Stimulated activated CD4-positive, alpha-beta T cell treated with anti-CD3 and anti-CD28 coated beads, Interleukin-1b, Interleukin-23, amount 100 ng/mL, for 4 hours (primary cell): Measurements from ENCODE around the gene POLRMT.
"Not testable (repeated sequence)": the region's sequence is repeated elsewhere in the genome, so short reads cannot be mapped to it uniquely, and the experiment has no call there.

Source experiments
- DNase-seq, 2 donors: peaks; one replicate each; pipeline ENCODE4 v3.0.0-alpha.2; 2020; ENCODE audit warnings: low read depth in 2 of 2

Gene POLRMT

DNA sequence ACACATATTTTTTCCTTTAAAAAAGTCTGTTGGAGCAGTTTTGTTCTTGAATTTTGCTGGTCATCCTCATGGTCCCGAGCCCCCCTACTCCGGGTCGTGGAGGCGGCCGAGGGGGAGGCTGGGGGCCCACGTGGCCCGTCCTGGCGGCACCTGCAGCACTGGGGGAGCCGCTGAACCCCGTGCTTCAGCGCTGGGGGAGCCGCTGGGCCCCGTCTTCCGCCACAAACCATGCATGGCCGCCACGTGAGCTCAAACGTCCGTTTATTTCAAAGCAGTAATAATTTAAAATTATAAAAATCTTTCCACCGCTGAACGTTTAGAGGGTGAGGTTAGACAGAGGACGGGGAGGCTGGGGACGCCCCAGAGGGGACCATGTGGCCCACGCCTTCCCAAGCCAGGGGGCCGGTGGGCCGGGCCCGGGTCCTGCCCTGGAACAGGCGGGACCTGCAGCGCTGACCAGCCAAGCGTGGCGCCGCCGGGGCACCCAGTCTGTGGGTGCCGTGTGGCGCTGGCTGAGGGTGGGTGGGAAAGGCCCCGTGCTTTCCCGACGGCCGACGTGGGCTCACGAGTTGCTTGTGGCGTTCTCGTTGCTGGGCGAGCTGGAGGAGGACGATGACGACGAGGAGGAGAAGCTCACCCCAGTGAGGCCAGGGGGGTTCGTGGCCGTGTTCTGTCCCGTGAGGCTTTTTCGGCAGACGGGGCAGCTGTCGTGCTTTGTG lies 14.4 kb upstream of the POLRMT start:
- no peak for DNase-seq

DNA sequence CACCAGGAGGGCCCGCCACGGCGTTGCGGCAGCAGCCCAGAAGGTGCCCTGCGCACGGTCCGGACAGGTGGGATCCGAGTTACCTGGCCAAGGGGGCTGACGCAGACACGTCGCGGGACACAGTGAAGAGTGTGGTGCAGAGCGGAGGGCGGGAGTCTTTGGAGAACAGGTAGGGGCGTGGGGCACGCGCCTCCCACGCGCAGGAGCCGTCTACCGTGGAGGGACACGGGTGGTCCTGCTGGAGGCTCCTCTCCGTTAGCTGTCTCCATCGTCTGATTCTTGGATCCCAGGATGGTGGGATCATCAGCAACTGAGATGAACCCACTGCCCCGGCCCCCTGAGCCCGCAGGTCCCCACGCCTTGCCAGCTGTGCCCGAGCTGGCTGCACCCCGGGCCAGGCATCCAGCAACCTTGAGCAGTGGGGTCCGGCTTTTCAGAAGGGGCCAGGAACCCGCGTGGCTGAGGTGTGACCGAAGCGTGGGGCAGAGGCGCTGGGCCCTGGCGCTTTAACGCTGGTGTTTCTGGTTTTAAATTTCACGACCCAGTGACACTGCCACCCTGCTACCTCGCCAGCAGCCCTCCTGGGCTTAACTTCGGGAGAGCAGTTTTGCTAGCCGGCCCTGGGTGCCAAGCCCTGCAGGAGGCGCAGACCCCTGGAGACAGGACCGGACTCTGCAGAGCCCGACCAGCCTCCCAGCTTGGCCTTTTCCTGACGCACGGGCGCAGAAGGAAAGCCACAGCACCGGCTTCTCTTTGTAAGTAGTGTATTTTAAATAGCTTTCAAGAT lies 13.6 kb upstream of the POLRMT start:
- no peak for DNase-seq

DNA sequence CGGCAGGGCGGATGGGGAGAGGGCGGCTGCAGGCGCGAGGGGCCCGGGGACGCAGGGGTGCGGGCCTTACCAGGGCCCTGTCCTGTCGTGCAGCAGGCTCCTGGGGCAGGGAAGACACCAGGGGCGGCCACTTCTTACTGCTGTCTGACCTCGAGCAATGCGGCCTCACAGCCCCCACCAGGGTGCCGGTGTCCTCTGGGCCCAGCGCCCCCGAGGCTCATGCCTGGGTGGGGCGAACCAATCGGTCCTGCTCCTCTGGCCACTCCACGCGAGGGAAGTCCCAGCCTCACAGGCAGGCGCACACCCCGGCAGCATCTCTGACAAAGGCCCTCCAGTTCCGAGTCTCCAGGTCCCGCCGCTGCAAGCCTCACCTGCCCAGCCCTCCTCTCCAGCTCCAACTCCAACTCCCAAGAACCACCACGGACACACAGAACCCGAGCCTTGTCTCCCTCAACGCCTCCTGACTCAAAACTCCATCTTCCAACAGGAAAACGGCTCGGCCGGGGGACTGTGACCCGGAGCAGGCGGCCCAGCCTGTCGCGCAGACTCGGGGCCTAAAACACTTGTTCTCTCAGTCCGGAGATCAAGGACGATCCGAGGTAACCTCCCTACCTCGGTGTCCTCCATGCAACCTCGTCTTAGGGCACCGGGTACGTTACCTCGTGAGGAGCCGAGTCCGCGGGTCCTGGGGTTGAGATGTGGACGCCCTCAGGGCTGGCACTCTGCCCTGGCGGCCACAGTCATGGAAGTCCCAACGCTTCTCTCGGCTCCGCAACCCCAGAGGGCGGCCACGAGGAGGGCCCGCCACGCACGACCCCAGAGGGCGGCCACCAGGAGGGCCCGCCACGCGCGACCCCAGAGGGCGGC lies 12.8 kb upstream of the POLRMT start:
- DNase-seq, result no peak

DNA sequence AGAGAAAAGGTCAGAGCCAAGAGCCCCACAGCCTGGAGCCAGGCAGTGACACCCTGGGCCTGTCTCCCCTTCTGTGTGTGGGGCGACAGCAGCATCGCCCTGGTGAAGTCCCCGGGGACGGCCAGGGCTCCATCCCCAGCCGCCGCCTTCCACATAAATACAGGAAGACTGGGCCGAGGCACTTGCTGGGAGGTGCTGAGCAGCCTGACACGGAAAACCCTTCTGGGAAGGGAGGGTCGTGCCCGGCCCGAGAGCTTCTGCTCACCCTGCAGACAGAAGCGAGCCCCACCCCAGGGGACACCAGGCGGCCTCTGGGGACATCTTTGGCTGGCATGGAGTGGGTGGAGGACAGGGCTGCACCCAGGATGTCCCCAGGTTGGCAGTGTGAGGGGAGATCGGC lies 11.5 kb upstream of the POLRMT start:
- no peak for DNase-seq

DNA sequence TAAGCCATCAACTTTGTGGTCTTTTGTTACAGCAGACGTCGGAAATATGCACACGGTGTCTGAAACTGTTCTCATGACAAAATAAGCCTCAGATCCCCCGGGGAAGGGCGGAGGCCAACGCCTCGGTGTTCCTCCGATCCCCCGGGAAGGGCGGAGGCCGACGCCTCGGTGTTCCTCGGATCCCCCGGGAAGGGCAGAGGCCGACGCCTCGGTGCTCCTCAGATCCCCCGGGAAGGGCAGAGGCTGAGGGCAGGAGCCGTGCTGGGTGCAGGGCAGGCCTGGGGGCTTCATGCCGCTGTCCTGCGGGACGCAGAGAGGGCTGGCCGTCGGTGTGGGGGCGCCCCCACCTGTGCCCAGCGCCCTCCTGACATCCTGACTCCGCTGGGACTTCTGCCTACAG lies 11.0 kb upstream of the POLRMT start:
- DNase-seq, result no peak

DNA sequence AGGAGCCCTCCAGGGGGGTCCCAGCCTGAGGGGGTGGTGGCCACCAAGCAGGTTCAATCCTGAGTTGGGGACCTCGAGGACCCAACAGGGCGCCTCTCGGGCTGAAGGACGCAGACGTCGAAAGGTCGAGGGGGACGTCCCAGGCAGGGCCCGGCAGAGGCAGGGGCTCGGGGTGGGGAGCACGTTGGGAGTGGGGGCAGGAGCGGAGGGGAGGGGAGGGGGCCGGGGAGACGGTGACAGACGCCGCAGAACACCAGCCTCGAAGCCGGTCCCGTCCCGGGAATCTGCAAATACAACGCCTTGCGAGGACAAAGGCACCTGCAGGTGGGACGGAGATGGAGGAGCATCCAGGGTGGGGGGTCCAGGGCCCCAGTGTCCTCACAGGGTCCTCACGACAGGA lies 10.4 kb upstream of the POLRMT start:
- DNase-seq, result no peak

DNA sequence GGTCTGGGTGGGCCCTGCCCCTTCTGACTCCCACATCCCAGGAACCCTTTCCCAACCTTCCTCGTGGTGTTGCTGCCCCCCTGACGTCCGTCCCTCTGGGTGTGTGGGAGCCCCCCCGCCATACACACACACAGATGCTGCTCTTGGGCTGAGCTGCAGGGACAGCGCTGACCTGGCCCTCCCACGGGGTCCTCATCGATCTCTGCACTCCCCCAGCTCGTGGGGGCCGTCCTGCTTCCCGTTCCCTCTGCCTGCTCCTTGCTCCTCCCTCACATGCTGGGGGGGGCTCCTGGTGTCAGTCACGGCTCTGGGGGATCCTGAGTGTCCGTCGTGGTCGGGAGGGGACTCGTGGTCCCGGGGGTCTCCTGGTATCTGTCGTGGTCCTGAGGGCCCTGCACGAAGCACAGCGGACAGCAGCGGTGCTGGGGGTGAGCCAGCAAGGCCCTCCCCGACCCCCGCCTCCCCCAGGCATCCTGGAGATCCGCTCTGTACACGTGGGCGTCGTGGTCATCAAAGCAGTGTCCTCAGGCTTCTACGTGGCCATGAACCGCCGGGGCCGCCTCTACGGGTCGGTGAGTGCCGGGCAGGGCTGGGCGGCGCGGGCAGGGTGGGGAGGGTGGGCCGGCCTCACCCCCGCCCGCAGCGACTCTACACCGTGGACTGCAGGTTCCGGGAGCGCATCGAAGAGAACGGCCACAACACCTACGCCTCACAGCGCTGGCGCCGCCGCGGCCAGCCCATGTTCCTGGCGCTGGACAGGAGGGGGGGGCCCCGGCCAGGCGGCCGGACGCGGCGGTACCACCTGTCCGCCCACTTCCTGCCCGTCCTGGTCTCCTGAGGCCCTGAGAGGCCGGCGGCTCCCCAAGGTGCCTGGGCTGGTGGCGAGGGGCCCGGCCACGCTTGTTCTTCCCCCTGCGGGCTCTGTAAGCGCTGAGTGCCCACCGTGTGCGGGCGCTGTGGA lies 9.7 kb upstream of the POLRMT start:
- DNase-seq, result no peak

DNA sequence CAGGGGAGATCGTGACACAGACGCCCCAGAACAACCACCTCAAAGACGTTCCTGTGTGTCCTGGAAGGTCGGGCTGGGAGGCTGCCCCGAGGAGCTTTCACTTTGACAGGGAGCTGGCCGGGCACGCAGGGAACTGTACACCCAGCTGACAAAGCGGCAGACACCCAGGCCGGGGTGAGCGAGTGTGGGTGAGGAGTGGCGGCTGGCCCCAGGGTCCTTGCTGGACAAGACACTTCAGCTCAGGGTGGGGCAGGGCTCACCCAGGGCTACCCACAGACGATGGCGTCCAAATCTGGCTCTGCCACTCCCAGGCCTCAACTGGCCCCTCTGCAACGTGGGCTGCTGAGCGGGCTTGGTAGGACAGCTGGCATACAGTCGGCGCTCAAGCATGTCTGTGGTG lies 8.4 kb upstream of the POLRMT start:
- DNase-seq, result no peak

DNA sequence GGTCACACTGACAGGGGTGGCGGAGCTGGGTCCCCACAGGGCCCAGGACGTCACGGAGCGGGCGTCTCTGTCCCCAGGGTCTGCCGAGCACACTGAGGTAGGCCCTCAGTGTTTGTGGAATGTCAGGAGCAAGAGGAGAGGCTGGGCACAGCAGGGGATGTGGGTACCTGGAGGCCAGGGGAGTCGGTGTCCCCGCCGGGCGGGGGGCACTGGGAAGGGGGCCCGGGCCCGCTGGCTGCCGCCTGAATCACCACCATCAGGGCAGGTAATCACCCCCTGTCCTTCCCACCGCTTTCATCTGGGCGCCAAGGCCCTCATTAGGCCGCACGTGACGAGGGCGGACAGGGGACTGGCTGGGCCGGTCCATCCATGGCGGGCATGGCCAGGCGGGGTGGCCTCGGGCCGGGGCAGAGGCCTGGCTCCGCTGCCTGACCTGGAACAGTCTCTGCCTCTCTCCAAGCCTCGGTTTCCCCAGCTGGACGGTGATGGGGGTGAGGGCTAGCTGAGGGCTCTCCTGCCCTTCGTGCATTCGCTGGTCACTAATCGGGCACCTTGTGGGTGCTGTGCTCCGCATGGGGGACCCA lies 7.4 kb upstream of the POLRMT start:
- DNase-seq, result no peak

DNA sequence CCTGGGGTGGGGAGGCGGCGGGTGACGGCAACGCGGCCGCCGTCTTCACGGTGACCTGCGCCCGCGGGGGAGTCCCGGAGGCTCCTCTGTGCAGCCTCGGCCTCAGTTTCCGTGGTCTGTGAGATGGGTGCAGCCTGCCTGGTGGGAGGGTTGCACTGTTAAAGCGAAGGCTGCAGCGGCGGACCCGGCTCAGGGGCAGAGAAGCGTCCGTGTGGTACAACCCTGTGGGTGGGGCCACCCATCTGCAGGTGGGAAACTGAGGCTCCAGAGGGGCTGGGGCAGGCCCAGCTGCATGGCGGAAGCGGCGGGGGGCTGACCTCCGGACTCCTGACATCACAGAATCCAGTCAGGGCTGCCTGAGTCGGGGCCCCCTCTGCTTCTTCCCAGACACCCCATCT lies 6.8 kb upstream of the POLRMT start:
- DNase-seq, result no peak

DNA sequence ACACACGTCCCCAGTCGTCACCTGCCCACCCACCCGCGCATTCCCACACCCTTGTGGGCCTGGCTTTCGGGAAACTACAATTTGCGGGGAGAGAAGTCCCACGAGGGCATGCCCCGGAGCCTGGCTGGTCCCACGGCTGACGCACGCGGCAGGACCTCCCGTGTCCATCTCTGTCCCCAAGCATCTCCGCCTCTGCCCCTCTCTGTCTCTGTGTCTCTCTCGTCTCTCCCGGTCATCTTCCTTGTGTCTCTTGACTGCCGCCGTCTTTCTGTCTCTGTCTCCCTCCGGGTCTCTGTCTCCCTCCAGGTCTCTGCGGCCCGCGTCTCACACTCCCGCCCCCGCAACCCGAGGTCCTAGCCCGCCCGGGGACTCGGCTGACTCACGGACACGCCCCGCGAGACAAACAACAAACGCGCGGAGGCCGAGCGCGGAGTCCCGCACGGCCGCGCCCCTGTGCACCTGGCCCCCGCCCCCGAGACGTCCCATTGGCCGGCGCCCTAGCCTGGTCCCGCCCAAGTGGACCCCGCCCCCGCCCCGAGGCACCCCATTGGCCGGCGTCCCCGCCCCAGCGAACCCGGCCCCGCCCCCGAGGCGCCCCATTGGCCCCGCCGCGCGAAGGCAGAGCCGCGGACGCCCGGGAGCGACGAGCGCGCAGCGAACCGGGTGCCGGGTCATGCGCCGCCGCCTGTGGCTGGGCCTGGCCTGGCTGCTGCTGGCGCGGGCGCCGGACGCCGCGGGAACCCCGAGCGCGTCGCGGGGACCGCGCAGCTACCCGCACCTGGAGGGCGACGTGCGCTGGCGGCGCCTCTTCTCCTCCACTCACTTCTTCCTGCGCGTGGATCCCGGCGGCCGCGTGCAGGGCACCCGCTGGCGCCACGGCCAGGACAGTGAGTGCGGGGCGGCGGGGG lies 6.2 kb upstream of the POLRMT start, which contains the start of gene FGF22:
FGF22 (plus strand) TSS at position 627 of the 908 bp plus-strand sequence; CDS start at position 674, 47 bp downstream.
- DNase-seq, result peak; percentile 95 to 97

DNA sequence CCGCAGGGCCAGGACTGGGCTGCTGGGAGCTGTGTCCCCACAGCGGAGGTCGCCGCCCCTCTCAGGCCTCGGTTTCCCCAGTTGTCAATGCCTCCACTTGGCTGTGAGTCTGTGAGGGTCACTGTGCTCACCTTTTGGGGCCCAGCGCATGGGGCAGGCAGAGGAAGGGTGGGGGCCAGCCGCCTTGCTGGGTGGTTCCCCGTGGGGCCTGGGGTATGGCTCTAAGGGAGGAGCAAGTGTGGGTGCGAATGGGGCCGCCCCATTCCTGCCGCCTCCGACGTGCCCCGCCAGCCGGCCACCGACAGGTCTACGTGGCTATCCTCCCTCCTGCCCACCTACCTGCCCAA lies 5.5 kb upstream of the POLRMT start:
- no peak for DNase-seq

DNA sequence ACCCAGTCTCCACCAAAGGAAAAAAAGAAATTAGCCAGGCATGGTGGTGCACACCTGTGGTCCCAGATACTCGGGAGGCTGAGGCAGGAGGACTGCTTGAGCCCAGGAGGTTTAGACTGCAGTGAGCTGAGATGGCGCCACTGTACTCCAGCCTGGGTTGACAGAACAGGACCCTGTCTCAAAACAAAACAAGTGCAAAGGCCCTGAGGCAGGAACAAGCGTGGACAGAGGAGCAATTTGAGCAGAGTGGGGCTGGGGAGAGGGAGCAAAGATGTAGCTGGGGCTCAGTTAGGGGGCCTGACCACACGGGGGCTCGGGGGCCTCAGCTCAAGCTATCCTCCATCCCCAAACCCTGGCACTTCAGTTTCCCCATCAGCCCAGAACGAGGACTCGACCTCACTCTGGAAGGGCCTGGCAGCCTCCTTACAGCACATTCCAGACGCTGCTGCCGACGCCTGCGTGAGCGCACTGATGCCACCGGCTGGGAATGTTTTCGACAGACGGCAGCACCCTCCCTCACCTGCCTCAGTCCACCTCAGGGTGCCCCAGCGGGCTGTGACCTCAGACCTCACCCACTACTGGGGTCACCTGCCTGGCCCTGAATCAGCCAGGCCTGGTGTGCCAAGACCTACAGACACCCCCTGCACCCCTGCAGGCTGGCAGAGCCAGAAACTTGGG lies 1.8 kb upstream of the POLRMT start:
- DNase-seq, result no peak

DNA sequence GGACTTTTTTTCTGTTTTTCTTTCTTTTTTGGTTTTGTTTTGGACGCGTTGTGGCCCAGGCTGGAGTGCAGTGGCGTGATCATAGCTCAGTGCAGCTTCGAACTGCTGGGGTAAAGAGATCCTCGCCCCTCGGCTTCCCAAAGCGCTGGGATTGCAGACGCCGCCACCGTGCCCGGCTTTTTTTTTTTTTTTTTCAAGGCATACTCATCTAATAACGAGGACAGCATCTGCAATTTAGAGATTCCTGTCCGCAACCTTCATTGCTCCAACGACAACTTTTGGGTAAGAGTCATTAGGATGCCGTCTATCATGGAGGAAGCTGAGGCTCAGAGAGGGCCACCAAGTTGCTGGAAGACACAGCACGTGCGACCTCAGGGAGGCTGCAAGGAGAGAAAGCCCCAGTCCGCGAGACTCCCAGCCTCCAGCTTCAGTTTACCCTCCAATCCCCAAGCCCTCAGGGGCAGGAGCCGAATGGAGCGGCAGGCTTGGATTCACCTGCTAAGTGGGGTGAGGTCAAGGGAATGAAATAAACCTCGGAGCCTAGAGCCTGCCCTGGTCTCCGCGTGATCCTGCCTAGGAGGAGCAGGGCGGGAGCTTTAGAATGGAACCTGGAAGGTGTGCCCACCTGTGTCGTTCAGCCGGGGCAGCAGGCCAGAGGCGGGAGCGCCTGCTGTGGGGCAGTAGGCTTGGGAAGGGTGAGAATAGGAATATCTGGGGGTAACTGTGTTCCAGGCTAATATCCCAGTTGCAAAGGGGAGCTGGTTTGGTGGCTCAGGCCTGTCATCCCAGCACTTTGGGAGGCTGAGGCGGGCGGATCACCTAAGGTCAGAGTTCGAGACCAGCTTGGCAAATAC lies 676 bp upstream of the POLRMT start:
- no peak for DNase-seq

DNA sequence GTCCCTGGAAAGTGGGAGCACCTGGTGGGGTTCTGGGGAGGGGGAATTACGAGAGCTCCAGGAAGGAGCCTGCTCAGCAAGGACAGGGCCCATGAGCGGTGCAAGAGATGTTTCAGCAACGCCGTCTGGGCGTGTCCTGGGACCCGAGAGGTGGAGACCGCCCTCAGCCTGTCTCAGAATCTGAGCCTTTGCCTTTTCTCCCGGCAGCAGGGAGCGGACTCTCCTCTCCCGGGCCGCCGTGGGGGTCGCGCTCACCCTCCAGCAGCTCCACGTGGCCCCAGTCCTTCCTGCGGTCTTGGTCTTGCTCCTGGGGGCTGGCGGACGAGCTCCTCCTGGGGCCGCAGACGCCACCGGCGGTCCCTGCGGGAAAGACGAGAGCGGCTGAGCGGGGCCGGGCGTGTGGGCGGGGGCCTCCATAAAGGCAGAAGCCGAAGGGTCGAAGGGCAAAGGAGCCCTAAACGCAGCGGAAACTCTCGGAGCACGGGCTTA lies 714 bp downstream of the POLRMT start:
- peak in 1 of 2 donors; percentile 43 for DNase-seq

DNA sequence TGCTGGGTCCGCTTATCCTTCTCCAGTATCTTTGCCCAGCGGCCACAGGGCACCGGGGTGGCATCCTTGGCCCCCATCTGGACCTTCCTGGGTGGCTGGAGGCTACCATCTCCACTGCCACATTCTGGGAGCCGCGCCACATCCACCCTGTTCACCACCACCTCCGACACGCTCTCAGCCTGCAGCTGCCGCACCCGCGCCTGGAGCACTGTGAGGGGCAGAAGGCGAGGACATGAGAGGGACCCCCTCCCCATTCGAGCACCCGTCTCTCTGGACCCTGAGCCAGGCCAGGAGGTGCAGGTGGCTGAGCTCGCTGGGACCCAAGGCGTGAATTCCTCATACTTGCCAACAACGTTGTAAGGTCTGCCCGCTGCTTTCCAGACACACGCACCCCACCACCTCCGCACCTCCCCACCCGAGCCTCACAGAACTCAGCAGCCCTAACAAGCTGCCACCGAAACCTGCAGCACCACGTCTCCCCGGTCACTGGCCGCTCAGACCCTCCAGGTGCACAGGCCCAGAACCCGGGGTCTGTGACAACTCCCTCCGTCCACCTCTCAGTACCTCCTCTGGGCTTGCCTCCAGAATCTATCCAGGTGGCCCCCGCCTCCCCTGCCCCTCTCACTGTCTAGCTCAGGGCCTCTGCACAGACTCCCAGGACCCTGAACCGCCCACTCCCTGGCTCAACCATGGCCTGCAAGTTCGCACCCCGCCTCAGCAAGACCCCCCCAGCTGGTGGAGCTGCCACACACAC lies 3.2 kb downstream of the POLRMT start:
- no peak for DNase-seq

DNA sequence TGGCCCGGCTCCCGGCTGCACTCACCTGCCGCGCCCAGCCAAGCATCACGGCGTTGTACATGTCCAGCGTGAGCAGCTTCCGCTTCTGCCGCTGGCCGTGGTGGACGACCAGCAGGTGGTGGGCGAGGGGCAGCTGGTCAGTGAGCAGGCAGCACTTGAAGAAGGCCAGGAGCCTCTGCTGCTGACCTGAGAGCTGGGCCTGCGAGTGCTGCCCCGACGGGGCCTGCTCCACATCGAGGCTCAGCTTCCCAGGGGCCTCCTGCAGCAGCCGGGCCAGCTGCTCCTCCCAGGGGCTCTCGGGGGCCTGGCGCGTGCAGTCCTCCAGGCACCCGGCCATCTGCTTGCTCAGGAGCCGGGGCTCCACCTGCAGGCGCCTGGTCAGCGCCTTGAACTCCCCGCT lies 3.8 kb downstream of the POLRMT start:
- not testable (repeated sequence) for DNase-seq
